Astrocyte (in vitro differentiated cells and primary cell): ENCODE data around the gene COL16A1. TPM values are rescaled to one million over a fixed set of nuclear protein-coding genes. Genes with fewer than 3 reads are reported as not detected.

Source experiments
- DNase-seq: peaks from one replicate; pipeline ENCODE4 v3.0.0-alpha.2; 2010; ENCODE audit warnings: low read depth
- FAIRE-seq: peaks from 2 replicates; lab custom pipeline; 2011; peaks lifted over from hg19 to GRCh38; lab: Jason Lieb, UNC
- H2AFZ ChIP-seq: 2 replicates; pipeline ENCODE4 v1.6.0; 2012; ENCODE audit warnings: low read depth, low read length, inconsistent platforms
- H3K27ac ChIP-seq: 2 replicates; pipeline ENCODE4 v1.5.1; 2011; ENCODE audit warnings: low read depth, low read length, inconsistent platforms
- H3K27me3 ChIP-seq: 2 replicates; pipeline ENCODE4 v1.6.0; 2011; ENCODE audit warnings: low read length, inconsistent platforms; ENCODE audit not compliant: insufficient read depth
- H3K36me3 ChIP-seq: 2 replicates; pipeline ENCODE4 v1.5.1; 2011; ENCODE audit warnings: low read length, inconsistent platforms; ENCODE audit not compliant: insufficient read depth
- H3K4me1 ChIP-seq: 2 replicates; pipeline ENCODE4 v1.5.1; 2011; ENCODE audit warnings: low read length, inconsistent platforms; ENCODE audit not compliant: insufficient read depth
- H3K4me2 ChIP-seq: 2 replicates; pipeline ENCODE4 v1.6.0; 2012; ENCODE audit warnings: low read length, inconsistent platforms
- H3K4me3 ChIP-seq: 2 replicates; pipeline ENCODE4 v1.5.1; 2011; ENCODE audit warnings: low read depth, mild to moderate bottlenecking, low read length, inconsistent platforms; ENCODE audit not compliant: insufficient read depth
- H3K79me2 ChIP-seq: 2 replicates; pipeline ENCODE4 v1.6.0; 2012; ENCODE audit warnings: mild to moderate bottlenecking, low read length, inconsistent platforms; ENCODE audit not compliant: insufficient read depth
- H3K9ac ChIP-seq: 2 replicates; pipeline ENCODE4 v1.6.0; 2012; ENCODE audit warnings: mild to moderate bottlenecking, low read length, inconsistent platforms
- H3K9me3 ChIP-seq: 2 replicates; pipeline ENCODE4 v1.5.1; 2012; ENCODE audit warnings: low read depth, mild to moderate bottlenecking, low read length, inconsistent platforms; ENCODE audit not compliant: insufficient read depth
- H4K20me1 ChIP-seq: 2 replicates; pipeline ENCODE4 v1.6.0; 2012; ENCODE audit warnings: low read length, inconsistent platforms; ENCODE audit not compliant: insufficient read depth
- H3K27ac Mint-ChIP-seq: one replicate; pipeline ENCODE4 v1.8.0; 2021; ENCODE audit warnings: mild to moderate bottlenecking, mixed read lengths; ENCODE audit not compliant: unreplicated experiment
- H3K27me3 Mint-ChIP-seq: one replicate; pipeline ENCODE4 v1.8.0; 2021; ENCODE audit warnings: low read depth, mixed read lengths; ENCODE audit not compliant: unreplicated experiment
- H3K36me3 Mint-ChIP-seq: one replicate; pipeline ENCODE4 v1.8.0; 2021; ENCODE audit warnings: low read depth, mixed read lengths; ENCODE audit not compliant: unreplicated experiment
- H3K4me1 Mint-ChIP-seq: one replicate; pipeline ENCODE4 v1.8.0; 2021; ENCODE audit warnings: low read depth, mixed read lengths; ENCODE audit not compliant: unreplicated experiment
- H3K4me3 Mint-ChIP-seq: one replicate; pipeline ENCODE4 v1.8.0; 2021; ENCODE audit warnings: mild to moderate bottlenecking, moderate library complexity, mixed read lengths; ENCODE audit not compliant: unreplicated experiment
- H3K9me3 Mint-ChIP-seq: one replicate; pipeline ENCODE4 v1.8.0; 2021; ENCODE audit warnings: mild to moderate bottlenecking, mixed read lengths; ENCODE audit not compliant: unreplicated experiment
- CTCF ChIP-seq: IDR thresholded peaks from 2 replicates; pipeline ENCODE4 v1.5.1; 2011; ENCODE audit warnings: low read depth, mild to moderate bottlenecking, inconsistent platforms, low read length, moderate library complexity; ENCODE audit not compliant: insufficient read depth
- EZH2 ChIP-seq: IDR thresholded peaks from 2 replicates; pipeline ENCODE4 v1.6.1; 2012; ENCODE audit warnings: mild to moderate bottlenecking, low read length, inconsistent platforms; ENCODE audit not compliant: insufficient read depth
- total RNA-seq: library from RNA; stranded (reverse); gene quantifications from 2 replicates; pipeline ENCODE4 v1.2.1, GENCODE V29; 2021

COL16A1 gene
- total RNA-seq, 1 donor from 2014 or later, result 42.9 TPM

GRCh38 chr1:31625561-31626222 lies 78.1 kb downstream of the COL16A1 start:
- peak overlapping the region; percentile 27 for H3K27ac ChIP-seq
- H3K27me3 Mint-ChIP-seq, result peaks cover under 1% of the 10 kb centered on the region
- H3K4me3 Mint-ChIP-seq, result peak overlapping the region; percentile 35
- H3K36me3 Mint-ChIP-seq, result peaks cover 16% of the 10 kb centered on the region
- no peaks in the 10 kb centered on the region for H3K79me2 ChIP-seq
- no peak for TF ChIP-seq CTCF
- TF ChIP-seq EZH2, result no peak
- DNase-seq (peak; percentile 68), FAIRE-seq (no peak)
- H3K4me3 ChIP-seq, result no peak overlapping the region
- peak overlapping the region; percentile 43 for H3K9ac ChIP-seq
- no peaks in the 10 kb centered on the region for H3K27me3 ChIP-seq
- H3K4me1 ChIP-seq, result peaks cover 35% of the 10 kb centered on the region
- peaks cover 40% of the 10 kb centered on the region for H4K20me1 ChIP-seq
- H2AFZ ChIP-seq, result no peak overlapping the region
- H3K9me3 Mint-ChIP-seq, result no peaks in the 10 kb centered on the region
- H3K36me3 ChIP-seq, result peaks cover 11% of the 10 kb centered on the region
- H3K4me1 Mint-ChIP-seq, result peaks cover 35% of the 10 kb centered on the region
- no peaks in the 10 kb centered on the region for H3K9me3 ChIP-seq
- H3K27ac Mint-ChIP-seq, result peak overlapping the region; percentile 84
- H3K4me2 ChIP-seq, result peak overlapping the region; percentile 67

- Histone ChIP-seq H4K20me1 (peaks cover 32% of the 10 kb centered on the region), H3K9ac (peak overlapping the region; percentile 43), H2AFZ (no peak overlapping the region), H3K4me3 (no peak overlapping the region), H3K4me1 (peaks cover 35% of the 10 kb centered on the region), H3K4me2 (peak overlapping the region; percentile 67), H3K79me2 (no peaks in the 10 kb centered on the region), H3K27me3 (no peaks in the 10 kb centered on the region), H3K36me3 (peaks cover 5% of the 10 kb centered on the region), H3K27ac (no peak overlapping the region), H3K9me3 (no peaks in the 10 kb centered on the region)
- DNase-seq (no peak), FAIRE-seq (no peak)
- peaks cover 35% of the 10 kb centered on the region for H3K4me1 Mint-ChIP-seq
- H3K36me3 Mint-ChIP-seq, result peaks cover 10% of the 10 kb centered on the region
- no peak overlapping the region for H3K4me3 Mint-ChIP-seq
- no peak for TF ChIP-seq CTCF
- no peak for TF ChIP-seq EZH2
- no peaks in the 10 kb centered on the region for H3K9me3 Mint-ChIP-seq
- peaks cover 3% of the 10 kb centered on the region for H3K27me3 Mint-ChIP-seq
- peak overlapping the region; percentile 71 for H3K27ac Mint-ChIP-seq
Measured at GRCh38 chr1:31624731-31625514, 78.9 kb downstream of the COL16A1 start.
